Measurements from ENCODE around the gene TM6SF1.
"Not testable (repeated sequence)": the region's sequence is repeated elsewhere in the genome, so short reads cannot be mapped to it uniquely, and the experiment has no call there.

TM6SF1 gene

GRCh38 chr15:83118968-83119367 lies 11.5 kb downstream of the TM6SF1 start:
- no peak for DNase-seq

- no peak for DNase-seq
Observed at GRCh38 chr15:83119968-83120581, 12.6 kb downstream of the TM6SF1 start.

GRCh38 chr15:83123529-83123928 lies 16.1 kb downstream of the TM6SF1 start:
- no peak for DNase-seq

- no peak for DNase-seq
Observed at GRCh38 chr15:83127547-83128150, 20.2 kb downstream of the TM6SF1 start.

GRCh38 chr15:83129791-83130190 lies 22.3 kb downstream of the TM6SF1 start:
- no peak for DNase-seq

GRCh38 chr15:83132861-83133523 lies 25.5 kb downstream of the TM6SF1 start:
- DNase-seq: no peak

GRCh38 chr15:83142151-83142550 lies 34.7 kb downstream of the TM6SF1 start:
- not testable (repeated sequence) for DNase-seq

- no peak for DNase-seq
Observed at GRCh38 chr15:83144771-83145170, 37.3 kb downstream of the TM6SF1 start.

GRCh38 chr15:83153288-83153687 lies 45.8 kb downstream of the TM6SF1 start:
- DNase-seq: no peak

- no peak for DNase-seq
Observed at GRCh38 chr15:83155942-83156341, 48.5 kb downstream of the TM6SF1 start.

GRCh38 chr15:83158393-83158792 lies 50.9 kb downstream of the TM6SF1 start:
- no peak for DNase-seq

- no peak for DNase-seq
Observed at GRCh38 chr15:83160741-83161140, 53.3 kb downstream of the TM6SF1 start.

- no peak for DNase-seq
Observed at GRCh38 chr15:83163032-83163431, 55.6 kb downstream of the TM6SF1 start.

GRCh38 chr15:83164111-83164770 lies 56.8 kb downstream of the TM6SF1 start:
- DNase-seq: no peak

GRCh38 chr15:83164771-83165404 lies 57.4 kb downstream of the TM6SF1 start:
- no peak for DNase-seq

GRCh38 chr15:83166218-83166617 lies 58.8 kb downstream of the TM6SF1 start:
- DNase-seq: no peak

GRCh38 chr15:83166830-83167229 lies 59.4 kb downstream of the TM6SF1 start:
- no peak for DNase-seq

- DNase-seq: not testable (repeated sequence)
Observed at GRCh38 chr15:83169576-83169975, 62.1 kb downstream of the TM6SF1 start.

GRCh38 chr15:83170474-83171165 lies 63.2 kb downstream of the TM6SF1 start:
- no peak for DNase-seq

- DNase-seq: no peak
Observed at GRCh38 chr15:83174891-83175290, 67.4 kb downstream of the TM6SF1 start.

- DNase-seq: no peak
Observed at GRCh38 chr15:83178390-83178789, 70.9 kb downstream of the TM6SF1 start.

- DNase-seq: no peak
Observed at GRCh38 chr15:83178869-83179325, 71.5 kb downstream of the TM6SF1 start.

GRCh38 chr15:83185561-83185960 lies 78.1 kb downstream of the TM6SF1 start:
- no peak for DNase-seq

Data from midbrain (tissue), 1 donor.